ENCODE measurements around the gene HOXA7. TPM values are rescaled to one million over a fixed set of nuclear protein-coding genes. Genes with fewer than 3 reads are reported as not detected.

Gene HOXA7
- total and polyA plus RNA-seq, 10 of the 15 experiments (the other 5 are each of a cell fraction or from before 2014, with no cell fraction given), result not detected

DNA sequence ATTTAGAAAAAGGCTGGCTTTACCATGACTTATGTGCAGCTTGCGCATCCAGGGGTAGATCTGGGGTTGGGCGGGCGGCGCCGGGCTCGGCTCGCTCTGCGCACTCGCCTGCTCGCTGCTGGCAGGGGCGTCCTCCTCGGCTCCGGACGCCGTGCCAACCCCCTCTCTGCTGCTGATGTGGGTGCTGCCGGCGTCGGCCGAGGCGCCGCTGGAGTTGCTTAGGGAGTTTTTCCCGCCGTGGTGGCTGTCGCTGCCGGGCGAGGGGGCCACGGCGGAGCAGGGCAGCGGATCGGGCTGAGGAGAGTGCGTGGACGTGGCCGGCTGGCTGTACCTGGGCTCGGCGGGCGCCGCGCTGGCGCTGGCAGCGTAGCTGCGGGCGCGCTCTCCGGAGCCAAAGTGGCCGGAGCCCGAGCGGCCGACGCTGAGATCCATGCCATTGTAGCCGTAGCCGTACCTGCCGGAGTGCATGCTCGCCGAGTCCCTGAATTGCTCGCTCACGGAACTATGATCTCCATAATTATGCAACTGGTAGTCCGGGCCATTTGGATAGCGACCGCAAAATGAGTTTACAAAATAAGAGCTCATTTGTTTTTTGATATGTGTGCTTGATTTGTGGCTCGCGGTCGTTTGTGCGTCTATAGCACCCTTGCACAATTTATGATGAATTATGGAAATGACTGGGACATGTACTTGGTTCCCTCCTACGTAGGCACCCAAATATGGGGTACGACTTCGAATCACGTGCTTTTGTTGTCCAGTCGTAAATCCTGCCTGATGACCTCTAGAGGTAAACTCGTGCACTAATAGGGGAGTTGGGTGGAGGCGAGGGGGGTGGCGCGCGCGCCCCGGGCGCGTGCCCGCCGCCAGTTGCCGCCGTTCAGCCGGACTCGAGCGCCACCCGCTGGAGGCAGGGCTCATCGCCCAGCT is 13.2 kb downstream of the HOXA7 start, which contains the start of gene HOXA5 (continued):
- no peak for TF ChIP-seq STAT3 (IDR thresholded peaks at IDR 0.05; ENCODE audit: low read depth, low read length)
- no peak for TF ChIP-seq FOXM1 (IDR thresholded peaks at IDR 0.05; ENCODE audit: low read depth, low read length)
- no peak for TF ChIP-seq ZNF384 (IDR thresholded peaks at IDR 0.05; ENCODE audit: borderline replicate concordance, low read depth, low read length)
- no peak for TF ChIP-seq PML (IDR thresholded peaks at IDR 0.05; ENCODE audit: low read length)
- no peak for TF ChIP-seq SPI1 (IDR thresholded peaks at IDR 0.05; ENCODE audit: borderline replicate concordance, insufficient read depth, low read depth, low read length)
- TF ChIP-seq MEF2B (IDR thresholded peaks at IDR 0.05; ENCODE audit: partially characterized antibody, poor library complexity, severe bottlenecking), result no peak
- no peak for TF ChIP-seq MXI1 (IDR thresholded peaks at IDR 0.05; ENCODE audit: low read depth, low read length)
- no peak for TF ChIP-seq USF2 (IDR thresholded peaks at IDR 0.05; ENCODE audit: borderline replicate concordance, low read depth, low read length)

- 56% methylated on average over 28 of the region's 29 CpGs for WGBS (ENCODE audit: insufficient coverage, insufficient replicate concordance, low lambda C conversion rate, missing lambda C conversion rate)
- TF ChIP-seq SPI1 (IDR thresholded peaks at IDR 0.05; ENCODE audit: borderline replicate concordance, insufficient read depth, low read depth, low read length) (no peak), TAF1 (IDR thresholded peaks at IDR 0.05; ENCODE audit: borderline replicate concordance, low read depth, low read length) (no peak), GATAD2B (conservative IDR thresholded peaks at IDR 0.05; ENCODE audit: low read depth) (no peak), ZNF274 (IDR thresholded peaks at IDR 0.05; ENCODE audit: insufficient read depth, insufficient read length) (no peak), BCLAF1 (IDR thresholded peaks at IDR 0.05) (no peak), GABPA (IDR thresholded peaks at IDR 0.05; ENCODE audit: low read depth) (no peak)
- TF ChIP-seq, protein P1, sequence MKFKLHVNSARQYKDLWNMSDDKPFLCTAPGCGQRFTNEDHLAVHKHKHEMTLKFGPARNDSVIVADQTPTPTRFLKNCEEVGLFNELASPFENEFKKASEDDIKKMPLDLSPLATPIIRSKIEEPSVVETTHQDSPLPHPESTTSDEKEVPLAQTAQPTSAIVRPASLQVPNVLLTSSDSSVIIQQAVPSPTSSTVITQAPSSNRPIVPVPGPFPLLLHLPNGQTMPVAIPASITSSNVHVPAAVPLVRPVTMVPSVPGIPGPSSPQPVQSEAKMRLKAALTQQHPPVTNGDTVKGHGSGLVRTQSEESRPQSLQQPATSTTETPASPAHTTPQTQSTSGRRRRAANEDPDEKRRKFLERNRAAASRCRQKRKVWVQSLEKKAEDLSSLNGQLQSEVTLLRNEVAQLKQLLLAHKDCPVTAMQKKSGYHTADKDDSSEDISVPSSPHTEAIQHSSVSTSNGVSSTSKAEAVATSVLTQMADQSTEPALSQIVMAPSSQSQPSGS (IDR thresholded peaks at IDR 0.05; ENCODE audit: low read length), result no peak
- Histone ChIP-seq H3K4me2 (ENCODE audit: control insufficient read depth, insufficient read depth) (0 out of 2 replicates have a peak overlapping the region, but pooled peaks have one; percentile 3), H2AFZ (ENCODE audit: control insufficient read depth, low read depth, low read length) (no peak overlapping the region), H3K36me3 (ENCODE audit: control insufficient read depth in 2 of 2, insufficient read depth in 2 of 2, low read length in 1 of 2) (no peaks in the 10 kb centered on the region), H3K4me3 (no peak overlapping the region), H3K9me3 (replicated peaks; ENCODE audit: control insufficient read depth, insufficient read depth, low read length) (no peaks in the 10 kb centered on the region; the same call in 2 of the 3 replicates), H4K20me1 (ENCODE audit: control insufficient read depth, insufficient read depth) (no peaks in the 10 kb centered on the region), H3K27ac (ENCODE audit: control insufficient read depth, insufficient read depth) (no peak overlapping the region), H3K9ac (ENCODE audit: control insufficient read depth, insufficient read depth, low read length) (no peak overlapping the region), H3K79me2 (ENCODE audit: control insufficient read depth, insufficient read depth, low read length) (no peaks in the 10 kb centered on the region), H3K4me1 (ENCODE audit: control insufficient read depth, insufficient read depth, low read length) (no peaks in the 10 kb centered on the region), H3K27me3 (replicated peaks in 1 of 2; ENCODE audit: control insufficient read depth in 2 of 2, insufficient read depth in 2 of 2, low read length in 1 of 2) (peaks cover 5 to 8% of the 10 kb centered on the region in 2 experiments; a peak in 3 of 4 replicates)
- ChIA-PET SMC1A (ENCODE audit: uncharacterized antibody, unreplicated experiment) (no interaction called here), RAD21 (ENCODE audit: unreplicated experiment) (no interaction called here), POLR2A (no interaction called here), CTCF (no interaction called here)
- DNase-seq (ENCODE audit: low read depth, low spot score), result no peak
- in situ Hi-C loops (cut with MboI) (no loop called here), intact Hi-C loops (cut with micrococcal nuclease; ENCODE audit: unreplicated experiment) (no loop called here)
- BruUV-seq (replicated peaks), result no TSS peak
- no peak for FAIRE-seq
- ATAC-seq, result no peak
Observed at GRCh38 chr7:27142580-27143022, 13.9 kb downstream of the HOXA7 start.
